A549 (cell line): ENCODE data around the gene SBNO1.

Experiments
- HOXB5 ChIP-seq: fragments of 250-450 bp; sonication (Bioruptor Pico); IDR thresholded peaks from 2 replicates; pipeline ENCODE4 v1.5.0; 2020; ENCODE audit warnings: mild to moderate bottlenecking, moderate library complexity
- TF ChIP-seq, protein P1 (sequence below): fragments of >200 bp; sonication (Bioruptor Twin); formaldehyde crosslinking; IDR thresholded peaks from 3 replicates; pipeline ENCODE4 v1.5.1; 2016

DNA sequence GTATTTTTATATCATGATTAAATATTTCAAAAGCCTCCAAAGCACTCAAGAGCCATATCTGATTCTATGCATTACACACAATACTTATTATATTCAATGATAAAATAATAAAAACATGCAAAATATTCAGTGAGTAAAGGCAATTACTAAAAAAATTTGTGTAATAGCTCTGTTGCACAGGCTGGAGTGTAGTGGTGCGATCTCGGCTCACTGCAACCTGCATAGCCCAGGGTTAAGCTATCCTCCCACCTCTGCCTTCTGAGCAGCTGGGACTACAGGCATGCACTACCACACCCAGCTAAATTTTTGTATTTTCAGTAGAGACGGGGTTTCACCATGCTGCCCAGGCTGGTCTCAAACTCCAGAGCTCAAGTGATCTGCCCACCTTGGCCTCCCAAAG is 45.4 kb downstream of the SBNO1 start:
- TF ChIP-seq, protein P1, sequence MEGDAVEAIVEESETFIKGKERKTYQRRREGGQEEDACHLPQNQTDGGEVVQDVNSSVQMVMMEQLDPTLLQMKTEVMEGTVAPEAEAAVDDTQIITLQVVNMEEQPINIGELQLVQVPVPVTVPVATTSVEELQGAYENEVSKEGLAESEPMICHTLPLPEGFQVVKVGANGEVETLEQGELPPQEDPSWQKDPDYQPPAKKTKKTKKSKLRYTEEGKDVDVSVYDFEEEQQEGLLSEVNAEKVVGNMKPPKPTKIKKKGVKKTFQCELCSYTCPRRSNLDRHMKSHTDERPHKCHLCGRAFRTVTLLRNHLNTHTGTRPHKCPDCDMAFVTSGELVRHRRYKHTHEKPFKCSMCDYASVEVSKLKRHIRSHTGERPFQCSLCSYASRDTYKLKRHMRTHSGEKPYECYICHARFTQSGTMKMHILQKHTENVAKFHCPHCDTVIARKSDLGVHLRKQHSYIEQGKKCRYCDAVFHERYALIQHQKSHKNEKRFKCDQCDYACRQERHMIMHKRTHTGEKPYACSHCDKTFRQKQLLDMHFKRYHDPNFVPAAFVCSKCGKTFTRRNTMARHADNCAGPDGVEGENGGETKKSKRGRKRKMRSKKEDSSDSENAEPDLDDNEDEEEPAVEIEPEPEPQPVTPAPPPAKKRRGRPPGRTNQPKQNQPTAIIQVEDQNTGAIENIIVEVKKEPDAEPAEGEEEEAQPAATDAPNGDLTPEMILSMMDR: no peak
- TF ChIP-seq HOXB5: no peak
